HEK293T (cell line): ENCODE results near the gene DDAH1.

Experiments used
- L3MBTL2 ChIP-seq: fragments of 450-650 bp; conservative IDR thresholded peaks from 2 replicates; pipeline ENCODE4 v1.6.1; 2016; ENCODE audit warnings: mild to moderate bottlenecking
- ZNF384 ChIP-seq: fragments of 450-650 bp; IDR thresholded peaks from 2 replicates; pipeline ENCODE4 v1.6.1; 2016

DNA sequence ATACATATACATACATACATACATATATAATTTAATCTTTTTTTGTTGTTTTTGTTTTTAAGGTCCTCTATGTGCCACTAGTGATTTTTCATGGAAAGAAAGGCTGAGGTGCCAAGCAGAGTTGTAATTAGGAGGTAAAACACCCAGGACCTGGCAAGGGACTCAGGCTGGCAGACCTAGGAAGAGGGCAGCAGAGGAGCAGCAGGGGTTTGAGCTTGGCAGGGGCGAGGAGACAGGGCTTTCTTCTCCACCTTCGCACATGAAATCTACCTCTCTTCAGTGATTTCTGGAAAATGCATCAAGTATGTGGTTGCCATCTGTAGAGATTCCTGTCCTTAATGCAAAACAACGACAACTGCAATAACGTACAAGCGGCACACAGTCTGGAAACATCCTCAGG, 31.9 kb downstream of the DDAH1 start:
- TF ChIP-seq ZNF384 (no peak), L3MBTL2 (no peak)
